Vagina (tissue), 2 donors: ENCODE results near the gene KDM4B. TPM values are rescaled to one million over a fixed set of nuclear protein-coding genes. Genes with fewer than 3 reads are reported as not detected.

ENCODE experiments used
- DNase-seq, 2 donors: peaks; one replicate each; pipeline ENCODE4 v3.0.0-alpha.2; 2017; ENCODE audit errors: extremely low spot score in 2 of 2
- H3K27ac ChIP-seq: fragments of 200-600 bp; sonication (generic); one replicate; pipeline ENCODE4 v1.5.1; 2019
- H3K27me3 ChIP-seq: fragments of 200-600 bp; sonication (generic); one replicate; pipeline ENCODE4 v1.5.1; 2019
- H3K36me3 ChIP-seq, 2 donors: fragments of 200-600 bp; sonication (generic); one replicate each; pipeline ENCODE4 v1.5.1; 2017 to 2019
- H3K4me1 ChIP-seq: fragments of 200-600 bp; sonication (generic); one replicate; pipeline ENCODE4 v1.5.1; 2019
- H3K4me3 ChIP-seq, 2 donors: fragments of 200-600 bp; sonication (generic); 1 replicate in 1 of 2; 2 replicates in 1 of 2; pipeline ENCODE4 v1.5.1; 2016 to 2019
- H3K9me3 ChIP-seq: fragments of 200-600 bp; sonication (generic); one replicate; pipeline ENCODE4 v1.5.1; 2019
- POLR2A ChIP-seq, 2 donors: fragments of 450-650 bp; IDR thresholded peaks; one replicate each; pipeline ENCODE4 v1.6.1; 2017; ENCODE audit warnings: antibody characterized with exemption in 2 of 2, mild to moderate bottlenecking in 2 of 2, moderate library complexity in 2 of 2
- POLR2AphosphoS5 ChIP-seq, 2 donors: sonication (generic); formaldehyde crosslinking; IDR thresholded peaks; one replicate each; pipeline ENCODE4 v1.9.0; 2017; ENCODE audit warnings: antibody characterized with exemption in 2 of 2, mild to moderate bottlenecking in 2 of 2, low read depth in 1 of 2; ENCODE audit not compliant: insufficient read depth in 1 of 2
- intact Hi-C: fragments of 100-400 bp; cut with DNase I; formaldehyde crosslinking; loops from one replicate; pipeline ENCODE4 v1.15.1; 2023
- total RNA-seq: library from RNA; depleted of rRNA; stranded (reverse); fragments of >200 nt; gene quantifications from one replicate; pipeline ENCODE4 v1.2.3, GENCODE V29; 2016
- TF ChIP-seq, protein P1 (sequence below), 3 experiments: fragments of 450-650 bp in 2 of 3; fragments of 200-600 bp in 1 of 3; sonication (generic) in 1 of 3; IDR thresholded peaks; one replicate each; pipeline ENCODE4 v1.5.1; 2017 to 2019; ENCODE audit warnings: antibody characterized with exemption in 3 of 3, mild to moderate bottlenecking in 2 of 3, moderate library complexity in 2 of 3

Gene KDM4B
- total RNA-seq, 1 donor from 2014 or later: 59.7 TPM

DNA sequence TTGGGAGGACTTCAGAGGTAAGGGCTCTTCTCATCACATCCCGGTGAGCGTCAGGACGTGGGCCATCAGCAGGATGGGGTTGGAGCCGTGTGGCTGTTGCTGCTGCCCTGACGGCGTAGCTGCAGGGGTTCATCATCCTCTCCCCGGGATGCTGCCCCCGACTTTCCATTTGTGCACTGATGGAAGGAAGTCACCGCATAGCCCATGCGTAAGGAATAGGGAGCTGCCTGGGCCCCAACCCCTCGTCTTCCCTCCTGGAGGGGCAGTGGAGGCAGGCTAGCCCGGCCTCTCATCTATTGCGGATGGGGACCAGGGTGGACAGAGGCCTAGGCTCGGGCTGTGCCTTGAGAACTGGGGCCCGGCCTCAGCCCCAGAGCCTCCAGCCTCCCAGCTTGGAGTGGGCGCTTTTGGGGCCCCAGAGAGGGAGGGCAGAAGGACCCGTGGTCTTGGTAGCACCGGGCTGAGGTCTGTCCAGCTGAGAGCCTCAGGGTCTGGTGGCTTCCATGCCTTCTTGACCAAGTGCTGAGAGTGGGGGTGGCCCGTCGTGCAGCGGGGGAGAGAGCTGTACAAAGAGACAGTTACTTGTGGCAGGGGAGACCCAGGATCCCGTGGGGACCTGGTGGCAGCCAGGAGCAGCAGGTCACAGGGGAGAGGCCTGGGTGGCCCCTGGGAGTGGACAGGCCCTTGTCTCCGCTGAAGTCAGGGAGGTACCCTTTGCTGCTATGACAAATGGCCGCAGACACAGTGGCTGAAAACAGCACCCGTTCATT, 44.0 kb downstream of the KDM4B start:
- no peak for DNase-seq
- Histone ChIP-seq H3K4me1 (peaks cover 59% of the 10 kb centered on the region), H3K27me3 (no peaks in the 10 kb centered on the region), H3K4me3 (no peak overlapping the region), H3K36me3 (peaks cover 0 to 17% of the 10 kb centered on the region in 2 donors), H3K27ac (no peak overlapping the region), H3K9me3 (no peaks in the 10 kb centered on the region)
- intact Hi-C loops: no loop called here
- TF ChIP-seq, protein P1, sequence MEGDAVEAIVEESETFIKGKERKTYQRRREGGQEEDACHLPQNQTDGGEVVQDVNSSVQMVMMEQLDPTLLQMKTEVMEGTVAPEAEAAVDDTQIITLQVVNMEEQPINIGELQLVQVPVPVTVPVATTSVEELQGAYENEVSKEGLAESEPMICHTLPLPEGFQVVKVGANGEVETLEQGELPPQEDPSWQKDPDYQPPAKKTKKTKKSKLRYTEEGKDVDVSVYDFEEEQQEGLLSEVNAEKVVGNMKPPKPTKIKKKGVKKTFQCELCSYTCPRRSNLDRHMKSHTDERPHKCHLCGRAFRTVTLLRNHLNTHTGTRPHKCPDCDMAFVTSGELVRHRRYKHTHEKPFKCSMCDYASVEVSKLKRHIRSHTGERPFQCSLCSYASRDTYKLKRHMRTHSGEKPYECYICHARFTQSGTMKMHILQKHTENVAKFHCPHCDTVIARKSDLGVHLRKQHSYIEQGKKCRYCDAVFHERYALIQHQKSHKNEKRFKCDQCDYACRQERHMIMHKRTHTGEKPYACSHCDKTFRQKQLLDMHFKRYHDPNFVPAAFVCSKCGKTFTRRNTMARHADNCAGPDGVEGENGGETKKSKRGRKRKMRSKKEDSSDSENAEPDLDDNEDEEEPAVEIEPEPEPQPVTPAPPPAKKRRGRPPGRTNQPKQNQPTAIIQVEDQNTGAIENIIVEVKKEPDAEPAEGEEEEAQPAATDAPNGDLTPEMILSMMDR (IDR thresholded peaks at IDR 0.05): no peak
- TF ChIP-seq POLR2AphosphoS5 (IDR thresholded peaks at IDR 0.05; ENCODE audit: insufficient read depth in 1 of 2, low read depth in 1 of 2) (no peak), POLR2A (IDR thresholded peaks at IDR 0.05) (no peak)

DNA sequence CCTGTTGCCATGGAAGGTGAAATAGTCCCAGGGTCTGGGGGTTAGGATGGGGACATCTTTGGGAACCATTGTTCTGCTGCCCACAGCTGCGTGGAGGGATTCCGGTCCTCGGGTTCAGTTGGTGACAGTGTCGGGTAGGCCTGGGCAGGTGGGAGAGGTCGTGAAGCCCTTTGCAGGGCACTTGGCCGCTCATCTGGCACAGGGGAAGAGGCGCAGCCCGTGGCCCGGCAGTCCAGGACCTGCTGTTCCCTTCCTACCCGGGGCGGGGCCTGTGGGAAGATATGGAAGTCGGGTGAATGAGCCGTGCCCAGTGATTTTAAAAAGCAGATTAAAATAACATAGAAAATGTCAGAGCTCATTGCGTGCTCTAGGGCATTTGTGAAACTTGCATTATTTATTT, 44.8 kb downstream of the KDM4B start:
- no peak overlapping the region for H3K4me3 ChIP-seq
- no peaks in the 10 kb centered on the region for H3K9me3 ChIP-seq
- no peak overlapping the region for H3K27ac ChIP-seq
- peaks cover 0 to 17% of the 10 kb centered on the region in 2 donors for H3K36me3 ChIP-seq
- H3K4me1 ChIP-seq: peaks cover 68% of the 10 kb centered on the region
- TF ChIP-seq POLR2AphosphoS5 (IDR thresholded peaks at IDR 0.05; ENCODE audit: insufficient read depth in 1 of 2, low read depth in 1 of 2): no peak
- no peak for TF ChIP-seq POLR2A (IDR thresholded peaks at IDR 0.05)
- TF ChIP-seq, protein P1 (IDR thresholded peaks at IDR 0.05): no peak
- intact Hi-C loops: no loop called here
- no peaks in the 10 kb centered on the region for H3K27me3 ChIP-seq
- no peak for DNase-seq

DNA sequence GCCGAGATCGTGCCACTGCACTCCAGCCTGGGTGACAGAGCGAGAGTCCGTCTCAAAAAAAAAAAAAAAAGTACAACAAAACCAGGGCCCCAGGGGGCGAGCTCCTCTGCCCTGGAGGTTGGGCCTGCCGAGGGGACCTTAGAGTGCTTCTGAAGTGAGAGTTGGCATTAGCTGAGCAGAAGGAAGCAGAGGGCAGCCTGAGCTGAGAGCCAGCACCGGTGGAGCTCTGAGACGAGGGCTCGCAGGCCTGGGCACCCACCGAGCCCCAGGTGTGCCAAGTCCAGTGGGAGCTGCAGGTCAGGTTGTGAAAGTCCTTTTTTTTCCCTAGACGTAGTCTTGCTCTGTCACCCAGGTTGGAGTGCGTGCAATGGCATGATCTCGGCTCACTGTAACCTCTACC, 46.0 kb downstream of the KDM4B start:
- intact Hi-C loops: no loop called here
- H3K9me3 ChIP-seq: no peaks in the 10 kb centered on the region
- H3K4me3 ChIP-seq: no peak overlapping the region
- no peak for DNase-seq
- H3K36me3 ChIP-seq: peaks cover 0 to 17% of the 10 kb centered on the region in 2 donors
- H3K27me3 ChIP-seq: no peaks in the 10 kb centered on the region
- H3K27ac ChIP-seq: no peak overlapping the region
- TF ChIP-seq POLR2AphosphoS5 (IDR thresholded peaks at IDR 0.05; ENCODE audit: insufficient read depth in 1 of 2, low read depth in 1 of 2): no peak
- TF ChIP-seq, protein P1 (IDR thresholded peaks at IDR 0.05): no peak
- peaks cover 68% of the 10 kb centered on the region for H3K4me1 ChIP-seq

DNA sequence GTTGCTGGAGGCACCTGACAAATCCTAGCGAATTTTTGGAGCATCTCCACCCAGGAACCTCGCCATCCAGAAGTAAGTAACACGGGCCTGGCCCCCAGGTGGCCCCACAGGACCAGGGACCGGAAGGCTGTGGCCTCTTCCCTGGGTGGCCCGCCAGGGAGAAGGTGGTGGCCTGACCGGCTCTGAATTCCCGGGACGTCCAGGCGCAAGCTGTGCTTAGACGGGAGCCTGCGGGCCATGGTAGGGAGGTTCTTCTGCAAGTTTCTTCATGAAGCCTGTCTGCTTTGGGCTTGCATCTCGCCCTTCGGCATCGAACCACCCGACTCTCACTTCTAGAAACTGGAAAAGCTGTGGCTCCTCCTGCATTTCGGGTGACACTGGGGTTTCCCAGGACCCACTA, 47.4 kb downstream of the KDM4B start:
- Histone ChIP-seq H3K4me3 (no peak overlapping the region), H3K4me1 (peaks cover 67% of the 10 kb centered on the region), H3K9me3 (no peaks in the 10 kb centered on the region), H3K27ac (no peak overlapping the region), H3K36me3 (peaks cover 0 to 17% of the 10 kb centered on the region in 2 donors), H3K27me3 (no peaks in the 10 kb centered on the region)
- no peak for TF ChIP-seq POLR2AphosphoS5 (IDR thresholded peaks at IDR 0.05; ENCODE audit: insufficient read depth in 1 of 2, low read depth in 1 of 2)
- TF ChIP-seq, protein P1 (IDR thresholded peaks at IDR 0.05): no peak
- no peak for TF ChIP-seq POLR2A (IDR thresholded peaks at IDR 0.05)
- intact Hi-C loops: no loop called here
- DNase-seq: no peak

DNA sequence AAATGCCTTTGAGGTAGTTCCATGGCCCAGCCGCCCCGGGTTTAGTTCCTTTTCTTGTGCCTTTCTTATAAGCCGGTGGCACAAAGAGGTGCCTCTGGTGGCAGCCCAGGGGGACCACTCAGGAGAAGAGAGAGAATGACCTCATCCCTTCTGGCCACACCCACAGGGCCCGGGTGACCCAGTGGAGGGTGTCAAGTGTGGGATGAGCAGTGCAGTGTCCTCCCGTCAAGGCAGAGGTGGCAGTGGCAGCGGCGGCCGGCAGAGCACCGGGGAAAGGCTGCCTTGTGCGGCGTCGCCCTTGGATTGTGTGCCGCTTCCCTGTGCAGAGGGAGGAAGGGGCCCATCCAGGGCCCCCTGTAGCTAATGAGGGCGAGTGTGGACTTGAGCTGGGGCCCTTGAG, 47.9 kb downstream of the KDM4B start:
- Histone ChIP-seq H3K27me3 (no peaks in the 10 kb centered on the region), H3K27ac (no peak overlapping the region), H3K4me3 (no peak overlapping the region), H3K9me3 (no peaks in the 10 kb centered on the region), H3K4me1 (peaks cover 67% of the 10 kb centered on the region), H3K36me3 (peaks cover 0 to 17% of the 10 kb centered on the region in 2 donors)
- DNase-seq: no peak
- no peak for TF ChIP-seq POLR2A (IDR thresholded peaks at IDR 0.05)
- no peak for TF ChIP-seq POLR2AphosphoS5 (IDR thresholded peaks at IDR 0.05; ENCODE audit: insufficient read depth in 1 of 2, low read depth in 1 of 2)
- TF ChIP-seq, protein P1 (IDR thresholded peaks at IDR 0.05): no peak
- intact Hi-C loops: no loop called here
